Duodenal mucosa (tissue), 2 donors: ENCODE data around the gene ZSCAN5A.
"Not testable (repeated sequence)": the region's sequence is repeated elsewhere in the genome, so short reads cannot be mapped to it uniquely, and the experiment has no call there.

Experiments
- H3K27ac ChIP-seq: one replicate; pipeline ENCODE4 v1.7.0; 2013; ENCODE audit warnings: low read depth, low read length
- H3K27me3 ChIP-seq, 2 donors: one replicate each; pipeline ENCODE4 v1.7.0; 2013; ENCODE audit warnings: low read length in 2 of 2, control low read depth in 1 of 2; ENCODE audit not compliant: insufficient read depth in 2 of 2, control insufficient read depth in 1 of 2
- H3K36me3 ChIP-seq, 2 donors: one replicate each; pipeline ENCODE4 v1.7.0; 2013; ENCODE audit warnings: low read length in 2 of 2, control low read depth in 1 of 2; ENCODE audit not compliant: insufficient read depth in 2 of 2, control insufficient read depth in 1 of 2
- H3K4me1 ChIP-seq, 2 donors: one replicate each; pipeline ENCODE4 v1.7.0; 2013; ENCODE audit warnings: low read length in 2 of 2, control low read depth in 1 of 2; ENCODE audit not compliant: insufficient read depth in 2 of 2, control insufficient read depth in 1 of 2
- H3K4me3 ChIP-seq, 2 donors: one replicate each; pipeline ENCODE4 v1.7.0; 2013; ENCODE audit warnings: low read length in 2 of 2, low read depth in 1 of 2
- H3K9ac ChIP-seq, 2 donors: one replicate each; pipeline ENCODE4 v1.7.0; 2013; ENCODE audit warnings: low read length in 2 of 2, low read depth in 1 of 2
- H3K9me3 ChIP-seq, 2 donors: one replicate each; pipeline ENCODE4 v1.7.0; 2013; ENCODE audit warnings: low read length in 2 of 2, control low read depth in 1 of 2; ENCODE audit not compliant: control insufficient read depth in 1 of 2

Gene ZSCAN5A

GRCh38 chr19:56191711-56192110, 122.9 kb downstream of the ZSCAN5A start:
- no peaks in the 10 kb centered on the region for H3K4me1 ChIP-seq
- no peaks in the 10 kb centered on the region for H3K27me3 ChIP-seq
- no peak overlapping the region for H3K9ac ChIP-seq
- no peaks in the 10 kb centered on the region for H3K9me3 ChIP-seq
- no peaks in the 10 kb centered on the region for H3K36me3 ChIP-seq
- no peak overlapping the region for H3K4me3 ChIP-seq
- no peak overlapping the region for H3K27ac ChIP-seq

- H3K9ac ChIP-seq, result no peak overlapping the region
- no peak overlapping the region for H3K27ac ChIP-seq
- H3K27me3 ChIP-seq, result no peaks in the 10 kb centered on the region
- no peaks in the 10 kb centered on the region for H3K4me1 ChIP-seq
- no peaks in the 10 kb centered on the region for H3K36me3 ChIP-seq
- no peaks in the 10 kb centered on the region for H3K9me3 ChIP-seq
- no peak overlapping the region for H3K4me3 ChIP-seq
These were observed 123.5 kb downstream of the ZSCAN5A start for GRCh38 chr19:56191115-56191514.

- no peaks in the 10 kb centered on the region for H3K27me3 ChIP-seq
- no peaks in the 10 kb centered on the region for H3K4me1 ChIP-seq
- H3K36me3 ChIP-seq, result no peaks in the 10 kb centered on the region
- no peaks in the 10 kb centered on the region for H3K9me3 ChIP-seq
- H3K27ac ChIP-seq, result no peak overlapping the region
- no peak overlapping the region for H3K9ac ChIP-seq
- H3K4me3 ChIP-seq, result no peak overlapping the region
These were observed 124.9 kb downstream of the ZSCAN5A start for GRCh38 chr19:56189785-56190184.

GRCh38 chr19:56177564-56178243, 136.9 kb downstream of the ZSCAN5A start:
- Histone ChIP-seq H3K9ac (no peak overlapping the region), H3K4me3 (no peak overlapping the region), H3K27me3 (peaks cover 20 to 25% of the 10 kb centered on the region in 2 donors), H3K36me3 (no peaks in the 10 kb centered on the region), H3K9me3 (no peaks in the 10 kb centered on the region), H3K27ac (no peak overlapping the region), H3K4me1 (no peaks in the 10 kb centered on the region)

GRCh38 chr19:56176881-56177280, 137.8 kb downstream of the ZSCAN5A start:
- H3K27ac ChIP-seq, result no peak overlapping the region
- H3K4me3 ChIP-seq, result no peak overlapping the region
- no peaks in the 10 kb centered on the region for H3K9me3 ChIP-seq
- no peaks in the 10 kb centered on the region for H3K36me3 ChIP-seq
- no peaks in the 10 kb centered on the region for H3K4me1 ChIP-seq
- no peak overlapping the region for H3K9ac ChIP-seq
- H3K27me3 ChIP-seq, result peaks cover 20 to 25% of the 10 kb centered on the region in 2 donors

GRCh38 chr19:56176310-56176709, 138.3 kb downstream of the ZSCAN5A start:
- not testable (repeated sequence) for H3K9ac ChIP-seq, H3K27ac ChIP-seq, H3K4me1 ChIP-seq, H3K9me3 ChIP-seq, H3K4me3 ChIP-seq, H3K36me3 ChIP-seq
- H3K27me3 ChIP-seq, result peaks cover 20 to 25% of the 10 kb centered on the region in 2 donors

GRCh38 chr19:56175861-56176307, 138.8 kb downstream of the ZSCAN5A start, which contains the start of gene GALP:
Gene GALP, plus strand, starts transcription at chr19:56176008. Its CDS starts 1,101 bp downstream, at chr19:56177109.
- H3K27ac ChIP-seq, H3K4me1 ChIP-seq, H3K4me3 ChIP-seq, H3K36me3 ChIP-seq, H3K9me3 ChIP-seq, H3K9ac ChIP-seq: not testable (repeated sequence)
- peaks cover 20 to 25% of the 10 kb centered on the region in 2 donors for H3K27me3 ChIP-seq

- Histone ChIP-seq H3K27ac (no peak overlapping the region), H3K9me3 (no peaks in the 10 kb centered on the region), H3K27me3 (peaks cover 20 to 25% of the 10 kb centered on the region in 2 donors), H3K4me3 (no peak overlapping the region), H3K36me3 (no peaks in the 10 kb centered on the region), H3K9ac (no peak overlapping the region), H3K4me1 (peaks cover 0 to 10% of the 10 kb centered on the region in 2 donors)
These were observed 140.1 kb downstream of the ZSCAN5A start for GRCh38 chr19:56174550-56174949.

GRCh38 chr19:56174086-56174485, 140.6 kb downstream of the ZSCAN5A start:
- no peaks in the 10 kb centered on the region for H3K9me3 ChIP-seq
- no peak overlapping the region for H3K27ac ChIP-seq
- peaks cover 20 to 25% of the 10 kb centered on the region in 2 donors for H3K27me3 ChIP-seq
- H3K4me3 ChIP-seq, result no peak overlapping the region
- no peaks in the 10 kb centered on the region for H3K36me3 ChIP-seq
- no peak overlapping the region for H3K9ac ChIP-seq
- H3K4me1 ChIP-seq, result peaks cover 0 to 10% of the 10 kb centered on the region in 2 donors
